ENCODE measurements around the gene SH2D5.
"Not testable (repeated sequence)": the region's sequence is repeated elsewhere in the genome, so short reads cannot be mapped to it uniquely, and the experiment has no call there.

SH2D5 gene

DNA sequence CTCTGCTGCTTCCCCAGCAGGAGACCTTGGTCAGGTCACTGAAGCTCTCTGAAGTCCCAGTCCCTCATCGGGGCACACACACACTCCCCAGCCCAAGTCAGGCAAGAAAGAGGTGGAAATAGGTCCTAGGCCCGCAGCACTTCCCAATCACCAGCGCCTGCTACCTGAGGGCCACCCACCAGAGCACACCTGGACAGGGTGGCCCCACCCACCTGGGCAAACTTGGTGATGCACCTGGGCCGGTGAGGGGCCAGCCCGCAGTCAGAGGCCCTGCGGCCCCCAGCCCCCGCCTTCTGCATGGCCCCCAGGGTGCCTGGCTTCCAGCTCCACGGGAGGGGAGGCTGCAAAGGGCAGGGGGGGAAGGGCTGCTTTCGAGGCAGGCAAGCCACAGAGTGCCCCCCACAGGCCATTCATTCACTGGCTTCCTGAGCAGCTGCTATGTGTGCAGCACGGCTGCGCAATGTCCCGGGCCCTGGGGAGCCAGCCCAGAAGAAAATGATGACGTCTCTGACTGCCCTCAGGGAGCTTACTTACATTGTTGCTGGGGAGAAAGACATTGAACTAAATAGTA is 4.7 kb downstream of the SH2D5 start:
- no peak for DNase-seq

- DNase-seq: no peak
Observed at GRCh38 chr1:20726932-20727745, 5.4 kb downstream of the SH2D5 start.

DNA sequence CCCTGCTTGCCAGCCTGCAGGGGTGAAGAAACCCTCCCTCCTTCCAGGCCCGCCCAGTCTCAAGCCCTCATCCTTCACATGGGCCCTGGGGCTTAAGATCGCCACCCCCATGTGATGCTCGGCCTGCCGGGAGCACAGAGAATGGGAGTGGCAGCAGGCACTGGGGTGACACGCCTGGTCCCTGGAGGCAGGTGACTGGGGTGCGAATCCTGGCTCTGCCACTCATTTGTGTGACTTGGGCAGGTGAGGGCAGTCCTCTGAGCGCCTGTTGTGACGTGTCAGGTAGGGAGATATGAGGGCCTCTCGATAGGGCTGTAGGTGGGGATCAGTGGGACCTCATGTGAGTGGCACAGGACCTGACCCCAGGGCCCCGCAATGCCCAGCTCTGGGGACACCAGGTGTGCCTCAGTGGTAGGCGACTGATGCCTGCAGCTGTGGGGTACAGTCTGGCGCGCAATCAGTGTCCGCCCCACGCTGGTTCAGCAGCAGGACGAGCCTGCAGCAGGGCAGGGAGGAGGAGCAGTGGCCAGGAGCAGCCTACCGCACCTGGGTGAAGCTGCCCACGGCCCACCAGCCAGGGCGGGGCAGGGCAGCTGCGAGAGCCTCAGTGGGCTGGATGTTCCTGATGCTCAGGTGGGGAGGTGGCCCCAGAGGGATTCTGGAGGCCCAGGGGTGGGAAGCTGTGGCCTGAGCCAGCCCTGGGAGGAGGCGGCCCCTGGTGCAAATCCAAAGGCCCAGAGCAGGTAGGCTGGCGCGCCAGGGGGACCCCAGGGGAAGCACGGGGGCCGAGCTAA is 6.2 kb downstream of the SH2D5 start:
- DNase-seq: no peak

- peak; percentile 14 for DNase-seq
Observed at GRCh38 chr1:20725189-20726117, 7.0 kb downstream of the SH2D5 start.

- no peak for DNase-seq
Observed at GRCh38 chr1:20724364-20725188, 7.9 kb downstream of the SH2D5 start.

DNA sequence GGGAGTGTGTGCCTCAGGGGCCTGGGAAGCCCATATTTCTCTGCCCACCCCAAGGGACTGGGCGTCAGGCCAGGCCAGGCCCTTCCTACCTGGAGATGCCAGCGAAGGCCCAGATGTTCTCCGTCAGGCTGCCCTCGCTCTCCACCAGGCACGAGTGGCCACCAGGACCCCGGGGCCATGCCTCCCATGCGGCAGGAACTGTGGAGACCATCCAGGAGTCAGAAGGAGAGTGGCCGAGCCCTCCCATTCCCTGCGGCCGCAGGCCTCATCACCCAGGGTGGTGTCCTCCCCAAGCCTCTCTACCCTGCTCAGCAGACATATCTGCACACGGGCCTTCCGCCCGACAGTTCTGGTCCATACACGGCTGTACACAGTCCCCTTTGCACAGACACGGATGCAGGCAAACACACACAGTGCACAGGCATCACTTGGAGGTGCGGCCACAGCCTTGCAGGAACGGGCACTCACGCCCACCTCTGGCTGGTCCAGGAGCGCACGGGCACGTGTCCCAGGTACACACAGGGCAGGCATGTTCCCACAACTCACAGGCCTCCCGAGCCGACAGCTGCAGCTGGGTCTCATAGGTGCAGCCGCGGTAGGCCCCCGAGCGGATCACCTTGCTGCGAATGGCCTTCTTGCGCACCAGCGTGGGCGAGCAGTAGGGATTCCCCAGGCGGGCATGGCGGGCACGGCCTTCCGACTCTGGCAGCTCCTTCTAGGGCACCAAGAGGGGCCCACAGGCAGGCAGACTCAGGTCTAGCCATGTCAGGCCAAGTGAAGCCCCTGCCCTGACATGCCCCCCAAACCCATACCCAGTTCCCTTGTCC is 8.8 kb downstream of the SH2D5 start:
- DNase-seq: no peak

GRCh38 chr1:20723159-20723536 is 9.4 kb downstream of the SH2D5 start:
- no peak for DNase-seq

GRCh38 chr1:20721117-20722061 is 11.1 kb downstream of the SH2D5 start:
- no peak for DNase-seq

DNA sequence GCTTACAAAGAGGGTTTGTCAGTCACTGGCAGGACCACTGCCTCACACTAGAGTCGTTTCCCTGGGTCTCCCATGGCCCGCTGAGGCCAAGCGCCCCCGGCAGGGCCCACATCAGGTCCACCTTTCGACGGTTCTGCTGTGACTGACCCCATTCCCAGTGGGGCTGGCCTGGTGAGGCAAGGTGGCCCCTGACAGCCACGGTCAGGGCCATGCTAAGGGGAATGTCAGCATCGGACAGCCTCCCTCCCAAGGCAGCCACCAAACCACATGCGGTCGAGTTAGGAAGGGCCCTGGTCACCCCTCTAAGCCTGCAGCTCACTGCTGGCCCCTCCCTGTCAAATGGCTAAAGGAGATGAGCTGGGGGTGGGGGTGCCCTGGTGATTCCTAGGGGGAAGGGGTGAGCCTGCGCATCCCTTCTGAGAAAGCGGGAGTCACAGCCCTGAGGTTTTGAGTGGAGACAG is 11.8 kb downstream of the SH2D5 start:
- DNase-seq: no peak

- DNase-seq: no peak
Observed at GRCh38 chr1:20719871-20720620, 12.5 kb downstream of the SH2D5 start.

DNA sequence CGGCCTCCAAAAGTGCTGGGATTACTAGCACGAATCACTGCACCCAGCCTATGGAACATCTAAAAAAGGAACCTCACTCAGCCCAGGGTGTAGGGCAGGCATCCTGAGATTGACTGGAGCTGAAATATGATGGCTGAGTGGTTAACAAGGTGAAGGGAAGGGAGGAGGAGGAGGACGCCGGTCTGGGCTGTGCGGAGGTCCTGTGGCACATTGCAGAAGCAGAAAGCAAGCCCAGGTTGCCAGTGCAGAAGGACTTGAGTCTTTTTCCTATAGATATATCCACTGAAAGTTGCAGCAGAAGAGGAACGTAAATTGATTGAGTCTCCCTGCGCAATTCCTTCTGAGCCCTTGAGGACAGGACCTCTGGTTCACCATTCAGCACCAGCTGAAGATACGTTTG is 13.2 kb downstream of the SH2D5 start:
- DNase-seq: no peak

- not testable (repeated sequence) for DNase-seq
Observed at GRCh38 chr1:20718343-20718882, 14.1 kb downstream of the SH2D5 start.

GRCh38 chr1:20717452-20718342 is 14.8 kb downstream of the SH2D5 start, which contains the start of gene KIF17:
Gene KIF17, minus strand, starts transcription at chr1:20718007. Its CDS starts 301 bp downstream, at chr1:20717706.
- DNase-seq: peak; percentile 57

GRCh38 chr1:20716232-20716631 is 16.3 kb downstream of the SH2D5 start:
- no peak for DNase-seq

- no peak for DNase-seq
Observed at GRCh38 chr1:20715406-20715805, 17.1 kb downstream of the SH2D5 start.

DNA sequence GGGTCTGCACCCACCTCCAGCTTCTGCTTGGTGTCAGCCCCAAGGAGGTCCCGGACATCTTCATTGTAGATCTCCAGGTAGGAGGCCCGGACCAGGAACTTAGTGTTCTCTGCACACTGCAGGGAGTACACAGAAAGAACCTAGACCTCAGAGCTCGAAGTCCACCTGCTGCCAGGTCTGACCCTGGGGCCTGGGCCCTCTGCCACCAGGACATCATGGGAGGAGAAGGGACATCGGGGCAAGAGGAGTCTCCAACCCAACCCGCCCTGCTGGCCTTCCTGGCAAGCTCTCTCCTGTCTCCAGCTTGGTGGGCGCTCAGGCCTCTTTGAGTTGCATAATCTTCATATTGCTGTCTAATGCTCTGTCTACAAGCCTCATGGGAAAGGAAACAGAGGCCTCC is 19.1 kb downstream of the SH2D5 start:
- no peak for DNase-seq

DNA sequence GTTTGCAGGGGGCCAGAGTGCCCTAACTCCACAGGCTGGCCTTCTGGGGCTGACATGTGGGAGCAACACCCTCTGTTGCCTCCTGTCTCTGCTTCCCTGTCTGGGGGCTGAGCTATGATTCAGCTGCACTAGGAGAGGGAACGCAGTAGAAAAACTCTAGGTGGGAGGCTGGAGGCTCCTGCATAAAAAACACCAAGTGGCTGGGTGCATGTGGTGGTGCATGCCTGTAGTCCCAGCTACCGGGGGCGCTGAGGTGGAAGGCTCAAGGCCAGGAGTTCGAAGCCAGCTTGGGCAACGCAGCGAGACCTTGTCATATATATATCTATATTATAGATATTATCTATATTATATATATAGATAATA is 20.3 kb downstream of the SH2D5 start:
- no peak for DNase-seq

All from T1000 (cell line).